CD4-positive, alpha-beta T cell treated with Interleukin-6 at 100 ng/mL for 8 hours (primary cell): ENCODE results near the gene SENP5.
"Not testable (repeated sequence)": the region's sequence is repeated elsewhere in the genome, so short reads cannot be mapped to it uniquely, and the experiment has no call there.

Experiments
- DNase-seq: peaks from one replicate; pipeline ENCODE4 v3.0.0-alpha.2; 2020; ENCODE audit warnings: mixed read lengths, low spot score

SENP5 gene

GRCh38 chr3:196867507-196868296 lies at the start of gene SENP5:
SENP5 (plus strand) TSS chr3:196867920; CDS start chr3:196885182, 17,262 bp downstream.
- DNase-seq, result peak; percentile 87

- no peak for DNase-seq
These were observed 45.8 kb upstream of the SENP5 start for GRCh38 chr3:196821806-196822355.

GRCh38 chr3:196829651-196830050 lies 38.1 kb upstream of the SENP5 start:
- not testable (repeated sequence) for DNase-seq

- DNase-seq, result no peak
These were observed 32.6 kb upstream of the SENP5 start for GRCh38 chr3:196835086-196835485.

GRCh38 chr3:196836626-196837025 lies 31.1 kb upstream of the SENP5 start:
- not testable (repeated sequence) for DNase-seq

- DNase-seq, result peak; percentile 74
These were observed 29.8 kb upstream of the SENP5 start for GRCh38 chr3:196837819-196838420.

- not testable (repeated sequence) for DNase-seq
These were observed 28.4 kb upstream of the SENP5 start for GRCh38 chr3:196839351-196839750.

GRCh38 chr3:196842567-196843434 lies 24.9 kb upstream of the SENP5 start:
- DNase-seq, result no peak

GRCh38 chr3:196843435-196844110 lies 24.1 kb upstream of the SENP5 start:
- no peak for DNase-seq

GRCh38 chr3:196844235-196845219 lies 23.2 kb upstream of the SENP5 start:
- DNase-seq, result not testable (repeated sequence)

- not testable (repeated sequence) for DNase-seq
These were observed 19.3 kb upstream of the SENP5 start for GRCh38 chr3:196848375-196848774.

GRCh38 chr3:196849180-196849741 lies 18.5 kb upstream of the SENP5 start:
- no peak for DNase-seq

- not testable (repeated sequence) for DNase-seq
These were observed 4.7 kb upstream of the SENP5 start for GRCh38 chr3:196863000-196863399.

GRCh38 chr3:196867155-196867506 lies 589 bp upstream of the SENP5 start:
- no peak for DNase-seq

- peak; percentile 1 for DNase-seq
These were observed 559 bp downstream of the SENP5 start for GRCh38 chr3:196868297-196868661.

GRCh38 chr3:196872316-196872715 lies 4.6 kb downstream of the SENP5 start:
- no peak for DNase-seq

GRCh38 chr3:196874511-196875094 lies 6.9 kb downstream of the SENP5 start:
- DNase-seq, result not testable (repeated sequence)

GRCh38 chr3:196875258-196875657 lies 7.5 kb downstream of the SENP5 start:
- DNase-seq, result no peak

- no peak for DNase-seq
These were observed 15.6 kb downstream of the SENP5 start for GRCh38 chr3:196883361-196883760.

- DNase-seq, result no peak
These were observed 18.4 kb downstream of the SENP5 start for GRCh38 chr3:196886144-196886543.
